HL-60 (cell line): Measurements from ENCODE around the gene TMEM63B.

Experiments used
- CTCF ChIP-seq: IDR thresholded peaks from one replicate; pipeline ENCODE4 v1.5.1; 2011; ENCODE audit warnings: low read length, control low read depth, inconsistent platforms; ENCODE audit not compliant: insufficient read depth
- POLR2AphosphoS5 ChIP-seq: IDR thresholded peaks from 2 replicates; pipeline ENCODE4 v1.6.1; 2012; ENCODE audit warnings: low read depth
- SPI1 ChIP-seq: IDR thresholded peaks from 2 replicates; pipeline ENCODE4 v1.6.1; 2012; ENCODE audit warnings: low read depth, mild to moderate bottlenecking, borderline replicate concordance

GRCh38 chr6:44180406-44180805 is 53.1 kb downstream of the TMEM63B start:
- TF ChIP-seq CTCF: no peak
- TF ChIP-seq POLR2AphosphoS5: no peak
- no peak for TF ChIP-seq SPI1
